ENCODE measurements around the gene NKAPD1. TPM values are rescaled to one million over a fixed set of nuclear protein-coding genes. Genes with fewer than 3 reads are reported as not detected.
A peak's percentile ranks its signal among the peaks of the same experiment; 100 is the strongest.
"Not testable (repeated sequence)": the region's sequence is repeated elsewhere in the genome, so short reads cannot be mapped to it uniquely, and the experiment has no call there.

The NKAPD1 gene
- total RNA-seq, result 10 to 100 TPM; 20.6 to 22.5 TPM

DNA sequence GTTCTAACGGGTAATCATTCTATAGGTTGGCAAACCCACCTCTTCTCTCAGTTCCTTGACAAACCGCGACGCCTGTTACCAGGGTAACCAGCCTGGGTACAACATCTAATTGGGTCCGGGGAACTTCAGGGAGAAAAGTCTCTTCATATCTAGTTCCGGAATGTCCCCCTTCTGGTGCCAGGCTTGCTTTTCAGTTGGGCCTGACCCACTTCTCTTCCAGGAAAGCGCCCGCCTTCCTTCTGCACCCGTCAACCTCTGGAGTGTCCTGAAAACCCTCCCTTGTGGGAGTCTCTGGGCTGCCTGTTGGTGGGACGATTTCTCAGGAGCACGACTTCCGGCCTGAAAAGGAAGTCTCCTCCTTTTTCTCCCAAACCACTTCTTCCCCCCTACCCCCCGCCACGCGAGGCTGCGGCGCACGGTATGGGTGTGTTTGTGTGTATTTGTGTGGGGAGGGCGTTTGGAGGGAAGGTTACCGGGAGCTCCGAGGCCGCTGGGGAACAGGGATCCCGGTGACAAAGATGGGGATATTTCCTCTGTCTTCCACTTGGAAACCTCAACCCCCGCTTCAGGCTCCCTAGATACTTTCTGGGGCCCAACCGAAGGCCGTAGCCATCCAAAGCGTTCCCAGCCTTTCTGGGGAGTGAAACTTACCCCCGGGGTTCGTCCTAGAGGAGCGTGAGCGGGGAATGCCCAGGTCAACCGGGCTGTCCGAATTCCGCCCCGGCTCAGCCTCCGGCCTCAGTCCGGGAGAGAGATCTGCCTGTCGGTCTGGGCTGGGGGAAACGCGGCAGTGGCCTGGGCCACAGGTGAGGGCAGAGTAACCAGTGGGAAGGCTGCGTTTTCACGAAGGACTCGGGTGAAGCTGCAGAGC, at the start of gene NKAPD1, which contains the start of gene PIH1D2:
NKAPD1 (plus strand) TSS at position 359 of the 871 bp plus-strand sequence. CDS start 1,276 bp downstream, outside the sequence.
PIH1D2 (minus strand) TSS at position 77 of the 871 bp plus-strand sequence. CDS start 843 bp downstream, outside the sequence.
- Mint-ChIP-seq H3K9me3 (ENCODE audit: low read depth) (no peaks in the 10 kb centered on the region), H3K4me3 (peak within 1 kb of the TSS; percentile 93), H3K4me1 (peaks cover 29% of the 10 kb centered on the region), H3K27me3 (peaks cover 17% of the 10 kb centered on the region), H3K27ac (peak within 1 kb of the TSS; percentile 94), H3K36me3 (peaks cover 14% of the 10 kb centered on the region)
- DNase-seq, result peak; percentile 90
- CTCF ChIA-PET, result interaction anchor here (0.9 to 3.2 kb wide), 2 partner anchors 9 to 13 kb away, joined by 5 to 12 read pairs; partner anchors contain the start of genes SDHD and TIMM8B
- peak; percentile 89 for ATAC-seq

DNA sequence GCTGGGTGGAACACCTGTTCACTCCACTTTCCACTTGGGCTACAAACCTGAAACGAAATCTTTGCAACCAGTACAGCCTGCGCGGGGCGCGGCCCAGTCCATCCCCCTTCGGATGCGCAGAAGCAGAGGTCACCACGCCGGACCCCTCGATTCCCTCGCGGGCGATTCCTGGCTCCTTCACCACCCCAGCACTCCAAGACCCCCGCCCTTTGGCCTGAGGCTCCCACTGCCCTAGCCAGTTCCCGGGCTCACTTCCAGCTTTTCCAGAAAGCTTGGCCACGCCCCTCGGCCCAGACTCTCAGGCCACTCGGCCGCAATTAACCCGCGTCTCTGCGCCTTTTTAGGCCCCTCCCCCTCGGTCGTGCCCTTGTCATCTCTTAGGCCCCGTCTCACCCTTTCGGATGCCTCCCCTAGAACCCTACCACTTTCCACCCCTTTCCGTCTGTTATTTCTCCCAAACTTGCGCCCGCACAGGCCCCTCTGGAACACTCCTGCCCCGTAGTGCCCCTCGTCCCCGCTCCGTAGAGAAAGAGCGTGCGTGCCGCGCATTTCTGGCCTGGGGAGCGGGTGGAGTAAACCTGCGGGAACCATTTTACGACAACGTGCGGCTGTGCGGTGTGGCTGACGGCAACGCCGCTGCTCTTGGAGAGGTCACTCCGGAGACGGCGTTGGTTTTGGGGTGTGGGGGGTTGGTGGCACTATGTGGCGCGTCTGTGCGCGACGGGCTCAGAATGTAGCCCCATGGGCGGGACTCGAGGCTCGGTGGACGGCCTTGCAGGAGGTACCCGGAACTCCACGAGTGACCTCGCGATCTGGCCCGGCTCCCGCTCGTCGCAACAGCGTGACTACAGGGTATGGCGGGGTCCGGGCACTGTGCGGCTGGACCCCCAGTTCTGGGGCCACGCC, 49.1 kb upstream of the NKAPD1 start, which contains the start of gene DLAT:
DLAT (plus strand) TSS at position 636 of the 906 bp plus-strand sequence; CDS start at position 701, 65 bp downstream.
- ATAC-seq (peak; percentile 88), DNase-seq (peak; percentile 93)
- Mint-ChIP-seq H3K27me3 (no peaks in the 10 kb centered on the region), H3K4me3 (peak within 1 kb of the TSS; percentile 100), H3K36me3 (peaks cover 27% of the 10 kb centered on the region), H3K27ac (peak within 1 kb of the TSS; percentile 100), H3K4me1 (peaks cover 27% of the 10 kb centered on the region), H3K9me3 (ENCODE audit: low read depth) (no peaks in the 10 kb centered on the region)
- CTCF ChIA-PET, result interaction anchor here (0.9 to 1.8 kb wide), 3 partner anchors 43 to 93 kb away, joined by 3 to 7 read pairs (median 3); partner anchors contain the start of genes SDHD and TIMM8B

DNA sequence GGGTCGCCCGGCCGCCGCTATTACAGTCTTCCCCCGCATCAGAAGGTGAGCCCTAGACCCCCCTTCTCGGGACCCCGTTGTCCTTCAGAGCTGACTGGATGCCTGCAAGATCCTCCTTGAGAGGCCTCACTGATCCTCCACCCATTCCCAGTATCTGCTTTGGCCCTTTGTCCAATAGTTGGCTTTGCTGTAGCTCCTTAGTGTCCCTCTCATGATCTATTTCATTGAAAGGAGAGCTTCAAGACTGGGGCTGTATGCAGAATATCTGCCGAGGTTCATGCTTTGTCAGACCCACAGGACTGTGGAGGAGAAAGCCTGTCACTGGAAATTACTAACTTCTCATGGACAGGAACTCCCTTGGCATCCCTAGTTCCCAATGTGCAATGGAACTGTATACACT, 48.4 kb upstream of the NKAPD1 start:
- no peak for ATAC-seq
- peaks cover 29% of the 10 kb centered on the region for H3K4me1 Mint-ChIP-seq
- CTCF ChIA-PET, result interaction anchor here (0.9 to 1.4 kb wide), 2 partner anchors 44 to 61 kb away, joined by 3 read pairs; partner anchors contain the start of genes SDHD and TIMM8B

DNA sequence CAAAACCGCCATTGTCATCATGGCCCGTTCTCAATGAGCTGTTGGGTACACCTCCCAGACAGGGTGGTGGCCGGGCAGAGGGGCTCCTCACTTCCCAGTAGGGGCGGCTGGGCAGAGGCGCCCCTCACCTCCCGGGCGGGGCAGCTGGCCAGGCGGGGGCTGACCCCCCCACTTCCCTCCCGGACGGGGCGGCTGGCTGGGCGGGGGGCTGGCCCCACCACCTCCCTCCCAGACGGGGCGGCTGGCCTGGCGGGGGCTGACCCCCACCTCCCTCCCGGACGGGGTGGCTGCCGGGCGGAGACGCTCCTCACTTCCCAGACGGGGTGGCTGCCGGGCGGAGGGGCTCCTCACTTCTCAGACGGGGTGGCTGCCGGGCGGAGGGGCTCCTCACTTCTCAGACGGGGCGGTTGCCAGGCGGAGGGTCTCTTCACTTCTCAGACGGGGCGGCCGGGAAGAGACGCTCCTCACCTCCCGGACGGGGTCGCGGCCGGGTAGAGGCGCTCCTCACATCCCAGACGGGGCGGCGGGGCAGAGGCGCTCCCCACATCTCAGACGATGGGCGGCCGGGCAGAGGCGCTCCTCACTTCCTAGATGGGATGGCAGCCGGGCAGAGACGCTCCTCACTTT, 47.2 kb upstream of the NKAPD1 start:
- Mint-ChIP-seq H3K4me1 (peaks cover 29% of the 10 kb centered on the region), H3K36me3 (peaks cover 28% of the 10 kb centered on the region)
- H3K27ac Mint-ChIP-seq; H3K9me3 Mint-ChIP-seq (ENCODE audit: low read depth); DNase-seq; CTCF ChIA-PET; ATAC-seq; H3K4me3 Mint-ChIP-seq; H3K27me3 Mint-ChIP-seq: not testable (repeated sequence)

More for the DNA sequence above, 48.4 kb upstream of the NKAPD1 start:
- no peaks in the 10 kb centered on the region for H3K27me3 Mint-ChIP-seq
- DNase-seq, result no peak
- H3K27ac Mint-ChIP-seq, result peak overlapping the region; percentile 100
- peak overlapping the region; percentile 100 for H3K4me3 Mint-ChIP-seq
- H3K9me3 Mint-ChIP-seq (ENCODE audit: low read depth), result no peaks in the 10 kb centered on the region
- H3K36me3 Mint-ChIP-seq, result peaks cover 28% of the 10 kb centered on the region

DNA sequence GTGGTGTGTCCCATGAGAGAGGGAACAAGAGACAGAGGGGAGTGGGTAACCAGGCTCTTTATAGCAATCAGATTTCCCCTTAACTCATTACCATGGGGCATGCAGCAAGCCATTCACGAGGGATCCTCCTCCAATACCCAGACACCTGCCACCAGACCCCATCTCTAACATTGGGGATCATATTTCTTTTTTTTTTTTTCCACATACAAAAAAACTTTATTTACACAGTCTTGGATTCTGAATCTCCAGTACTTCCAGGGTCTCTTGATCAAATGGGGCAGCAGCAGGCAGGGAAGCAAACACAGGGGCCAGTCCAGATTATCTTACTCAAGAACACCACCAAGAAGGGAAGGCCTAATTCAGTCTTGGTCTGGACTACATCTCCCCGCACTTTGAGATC, 44.6 kb upstream of the NKAPD1 start:
- DNase-seq, result no peak
- no peak overlapping the region for H3K4me3 Mint-ChIP-seq
- ATAC-seq, result no peak
- CTCF ChIA-PET, result interaction anchor here (1.4 kb wide), 1 partner anchor 8 kb away, joined by 3 read pairs; no protein-coding TSS in a partner anchor
- peaks cover 18% of the 10 kb centered on the region for H3K4me1 Mint-ChIP-seq
- H3K9me3 Mint-ChIP-seq (ENCODE audit: low read depth), result no peaks in the 10 kb centered on the region
- H3K36me3 Mint-ChIP-seq, result peaks cover 38% of the 10 kb centered on the region
- H3K27me3 Mint-ChIP-seq, result no peaks in the 10 kb centered on the region
- H3K27ac Mint-ChIP-seq, result no peak overlapping the region

DNA sequence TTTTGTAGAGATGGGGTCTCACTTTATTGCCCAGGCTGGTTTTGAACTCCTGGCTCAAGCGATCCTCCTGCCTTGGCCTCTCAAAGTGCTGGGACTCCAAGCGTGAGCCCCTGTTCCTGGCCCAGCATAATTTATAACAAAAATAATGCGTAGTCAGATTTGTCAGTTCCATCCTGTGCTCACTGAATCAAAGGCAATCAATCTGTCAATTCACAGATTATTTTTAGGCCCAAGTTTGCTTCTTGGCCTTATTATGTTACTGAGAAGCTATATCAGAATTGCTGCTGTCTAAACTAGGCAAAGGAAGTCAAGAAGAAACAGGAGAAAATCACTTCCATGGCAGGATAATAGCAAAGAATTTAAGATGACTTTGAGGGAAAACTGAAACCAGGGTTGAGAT, 40.2 kb upstream of the NKAPD1 start:
- no peak overlapping the region for H3K4me3 Mint-ChIP-seq
- DNase-seq, result no peak
- peaks cover 8% of the 10 kb centered on the region for H3K4me1 Mint-ChIP-seq
- H3K9me3 Mint-ChIP-seq (ENCODE audit: low read depth), result no peaks in the 10 kb centered on the region
- H3K27ac Mint-ChIP-seq, result no peak overlapping the region
- CTCF ChIA-PET, result interaction anchor here (0.9 kb wide), 1 partner anchor 9 kb away, joined by 3 read pairs; no protein-coding TSS in a partner anchor
- peaks cover 41% of the 10 kb centered on the region for H3K36me3 Mint-ChIP-seq
- H3K27me3 Mint-ChIP-seq, result no peaks in the 10 kb centered on the region
- ATAC-seq, result no peak

- CTCF ChIA-PET, result interaction anchor here (0.9 kb wide), 1 partner anchor 9 kb away, joined by 3 read pairs; no protein-coding TSS in a partner anchor
- Mint-ChIP-seq H3K27me3 (no peaks in the 10 kb centered on the region), H3K4me3 (no peak overlapping the region), H3K4me1 (peaks cover 17% of the 10 kb centered on the region), H3K36me3 (peaks cover 39% of the 10 kb centered on the region), H3K27ac (no peak overlapping the region), H3K9me3 (ENCODE audit: low read depth) (no peaks in the 10 kb centered on the region)
- ATAC-seq (no peak), DNase-seq (no peak)
Measured at GRCh38 chr11:112037527-112037926, 36.6 kb upstream of the NKAPD1 start.

GRCh38 chr11:112042161-112042960, 31.7 kb upstream of the NKAPD1 start:
- ATAC-seq (no peak), DNase-seq (no peak)
- no peaks in the 10 kb centered on the region for H3K27me3 Mint-ChIP-seq
- no peak overlapping the region for H3K27ac Mint-ChIP-seq
- CTCF ChIA-PET, result interaction anchor here (0.6 to 1.2 kb wide), 3 partner anchors 9 to 27 kb away, joined by 3 to 4 read pairs (median 3); no protein-coding TSS in a partner anchor
- peaks cover 16% of the 10 kb centered on the region for H3K4me1 Mint-ChIP-seq
- H3K4me3 Mint-ChIP-seq, result no peak overlapping the region
- no peaks in the 10 kb centered on the region for H3K9me3 Mint-ChIP-seq (ENCODE audit: low read depth)
- peaks cover 55% of the 10 kb centered on the region for H3K36me3 Mint-ChIP-seq

DNA sequence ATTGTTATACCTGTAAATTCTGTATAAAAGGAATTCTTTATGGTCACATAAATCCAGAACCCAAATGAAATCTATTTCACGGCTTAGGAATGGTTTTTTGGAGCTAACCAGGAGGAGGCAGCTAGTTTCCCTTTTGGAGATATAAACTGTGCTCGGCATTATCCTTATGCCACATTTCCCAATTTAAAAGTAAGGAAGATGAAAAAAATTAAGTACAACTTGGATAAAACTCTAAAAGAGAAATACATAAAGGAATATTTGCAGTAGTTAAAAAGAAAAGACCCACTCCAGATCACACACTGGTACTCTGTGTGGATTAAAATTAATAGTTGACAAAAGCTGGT, 31.2 kb upstream of the NKAPD1 start:
- H3K4me3 Mint-ChIP-seq, result no peak overlapping the region
- CTCF ChIA-PET, result interaction anchor here (0.6 to 1.2 kb wide), 2 partner anchors 10 to 26 kb away, joined by 3 to 4 read pairs; no protein-coding TSS in a partner anchor
- H3K27ac Mint-ChIP-seq, result no peak overlapping the region
- H3K36me3 Mint-ChIP-seq, result peaks cover 59% of the 10 kb centered on the region
- H3K9me3 Mint-ChIP-seq (ENCODE audit: low read depth), result no peaks in the 10 kb centered on the region
- ATAC-seq (no peak), DNase-seq (no peak)
- H3K4me1 Mint-ChIP-seq, result peaks cover 16% of the 10 kb centered on the region
- H3K27me3 Mint-ChIP-seq, result no peaks in the 10 kb centered on the region

DNA sequence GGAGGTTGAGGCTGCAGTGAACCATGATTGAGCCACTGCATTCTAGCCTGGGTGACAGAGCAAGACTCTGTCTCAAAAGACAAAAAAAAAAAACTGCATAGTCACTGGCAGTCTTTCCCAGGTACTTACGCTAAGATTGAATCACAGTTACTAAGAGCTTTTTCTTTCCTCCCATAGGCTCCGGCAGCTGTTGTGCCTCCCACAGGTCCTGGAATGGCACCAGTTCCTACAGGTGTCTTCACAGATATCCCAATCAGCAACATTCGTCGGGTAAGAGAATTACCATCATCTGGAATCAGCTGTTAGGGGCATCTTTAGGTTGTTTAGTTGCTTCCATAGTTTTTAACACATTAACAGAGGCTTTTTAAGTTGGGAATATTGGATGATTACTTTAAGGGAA, 29.1 kb upstream of the NKAPD1 start:
- DNase-seq, result no peak
- Mint-ChIP-seq H3K4me1 (peaks cover 27% of the 10 kb centered on the region), H3K27me3 (no peaks in the 10 kb centered on the region), H3K9me3 (ENCODE audit: low read depth) (no peaks in the 10 kb centered on the region), H3K4me3 (no peak overlapping the region), H3K36me3 (peaks cover 61% of the 10 kb centered on the region), H3K27ac (no peak overlapping the region)
- ATAC-seq, result no peak
- CTCF ChIA-PET, result no interaction called here

DNA sequence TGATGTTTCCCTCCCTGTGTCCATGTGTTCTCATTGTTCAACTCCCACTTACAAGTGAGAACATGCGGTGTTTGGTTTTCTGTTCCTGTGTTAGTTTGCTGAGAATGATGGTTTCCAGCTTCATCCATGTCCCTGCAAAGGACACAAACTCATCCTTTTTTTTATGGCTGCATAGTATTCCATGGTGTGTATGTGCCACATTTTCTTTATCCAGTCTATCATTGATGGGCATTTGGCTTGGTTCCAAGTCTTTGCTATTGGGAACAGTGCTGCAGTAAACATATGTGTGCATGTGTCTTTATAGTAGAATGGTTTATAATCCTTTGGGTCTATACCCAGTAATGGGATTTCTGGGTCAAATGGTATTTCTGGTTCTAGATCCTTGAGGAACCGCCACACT, 27.5 kb upstream of the NKAPD1 start:
- peaks cover 25% of the 10 kb centered on the region for H3K4me1 Mint-ChIP-seq
- peaks cover 66% of the 10 kb centered on the region for H3K36me3 Mint-ChIP-seq
- H3K9me3 Mint-ChIP-seq (ENCODE audit: low read depth); H3K27me3 Mint-ChIP-seq; ATAC-seq; H3K4me3 Mint-ChIP-seq; H3K27ac Mint-ChIP-seq; DNase-seq; CTCF ChIA-PET: not testable (repeated sequence)

DNA sequence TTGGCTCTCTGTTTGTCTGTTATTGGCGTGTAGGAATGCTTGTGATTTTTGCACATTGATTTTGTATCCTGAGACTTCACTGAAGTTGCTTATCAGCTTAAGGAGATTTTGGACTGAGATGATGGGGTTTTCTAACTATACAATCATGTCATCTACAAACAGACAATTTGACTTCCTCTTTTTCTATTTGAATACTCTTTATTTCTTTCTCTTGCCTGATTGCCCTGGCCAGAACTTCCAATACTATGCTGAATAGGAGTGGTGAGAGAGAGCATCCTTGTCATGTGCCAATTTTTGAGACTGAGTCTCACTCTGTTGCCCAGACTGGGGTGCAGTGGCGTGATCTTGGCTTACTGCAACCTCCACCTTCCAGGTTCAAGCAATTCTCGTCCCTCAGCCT, 25.8 kb upstream of the NKAPD1 start:
- not testable (repeated sequence) for H3K27me3 Mint-ChIP-seq; H3K4me3 Mint-ChIP-seq; DNase-seq; H3K9me3 Mint-ChIP-seq (ENCODE audit: low read depth); ATAC-seq; H3K27ac Mint-ChIP-seq
- CTCF ChIA-PET, result interaction anchor here (0.6 to 0.7 kb wide), 2 partner anchors 176 to 269 kb away, joined by 3 read pairs; no protein-coding TSS in a partner anchor
- H3K36me3 Mint-ChIP-seq, result peaks cover 72% of the 10 kb centered on the region
- H3K4me1 Mint-ChIP-seq, result peaks cover 14% of the 10 kb centered on the region
